Calu3 (cell line): ENCODE measurements around the gene HIPK1. TPM values are rescaled to one million over a fixed set of nuclear protein-coding genes. Genes with fewer than 3 reads are reported as not detected.

Experiments
- BruUV-seq: library from RNA; stranded (reverse); fragments of 400-500 nt; replicated peaks from 2 replicates; lab custom pipeline; 2021; lab: Mats Ljungman, UMichigan
- CTCF ChIA-PET: fragments of 300-600 bp; sonication (Branson Sonifier 250); formaldehyde crosslinking; loops from one replicate; lab custom pipeline; 2022; ENCODE audit warnings: antibody characterized with exemption; lab: Charles Lee
- DNase-seq: peaks from one replicate; pipeline ENCODE4 v3.0.0; 2022
- H3K27ac Mint-ChIP-seq: one replicate; pipeline ENCODE4 v1.8.0; 2022; ENCODE audit warnings: mixed read lengths; ENCODE audit not compliant: unreplicated experiment
- H3K27me3 Mint-ChIP-seq: one replicate; pipeline ENCODE4 v1.8.0; 2022; ENCODE audit warnings: mixed read lengths; ENCODE audit not compliant: unreplicated experiment
- H3K36me3 Mint-ChIP-seq: one replicate; pipeline ENCODE4 v1.8.0; 2022; ENCODE audit warnings: mild to moderate bottlenecking, moderate library complexity, mixed read lengths; ENCODE audit not compliant: insufficient read depth, unreplicated experiment
- H3K4me1 Mint-ChIP-seq: one replicate; pipeline ENCODE4 v1.8.0; 2022; ENCODE audit warnings: mild to moderate bottlenecking, low read depth, mixed read lengths; ENCODE audit not compliant: unreplicated experiment
- H3K4me3 Mint-ChIP-seq: one replicate; pipeline ENCODE4 v1.8.0; 2022; ENCODE audit warnings: mild to moderate bottlenecking, low read depth, moderate library complexity, mixed read lengths; ENCODE audit not compliant: unreplicated experiment
- H3K9me3 Mint-ChIP-seq: one replicate; pipeline ENCODE4 v1.8.0; 2022; ENCODE audit warnings: low read depth, mixed read lengths; ENCODE audit not compliant: unreplicated experiment
- CTCF ChIP-seq: fragments of 200-600 bp; IDR thresholded peaks from one replicate; pipeline ENCODE4 v1.8.0; 2022; ENCODE audit warnings: antibody characterized with exemption; ENCODE audit not compliant: unreplicated experiment
- intact Hi-C: fragments of 100-400 bp; cut with micrococcal nuclease; formaldehyde crosslinking; loops from one replicate; pipeline ENCODE4 v1.10.0; 2022; ENCODE audit not compliant: unreplicated experiment
- total RNA-seq: library from RNA; stranded (reverse); gene quantifications from 2 replicates; pipeline ENCODE4 v1.2.3, GENCODE V29; 2022

HIPK1 gene
- total RNA-seq, 1 experiment from 2014 or later: 42.7 TPM

DNA sequence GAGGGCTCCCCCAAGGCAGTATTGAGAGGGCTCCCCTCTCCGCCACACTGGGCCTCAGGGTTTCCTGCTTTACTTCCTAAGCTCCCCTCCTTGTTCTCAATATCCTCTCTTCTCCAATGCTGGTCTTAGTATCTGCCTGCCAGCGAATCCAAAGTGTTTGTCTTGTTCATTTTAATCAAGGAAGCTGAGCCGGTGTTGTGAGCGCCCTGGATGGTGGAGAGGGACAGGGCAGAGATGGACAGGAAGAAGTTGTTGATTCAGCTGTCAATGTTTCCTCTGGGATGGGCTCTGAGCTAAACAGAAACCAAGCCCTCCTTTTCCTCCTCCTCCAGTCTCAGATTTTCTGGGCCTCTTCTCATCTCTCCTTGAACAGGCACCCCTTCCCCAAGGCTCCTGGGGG, 55.6 kb downstream of the HIPK1 start:
- intact Hi-C loops: no loop called here
- Mint-ChIP-seq H3K36me3 (no peaks in the 10 kb centered on the region), H3K27ac (no peak overlapping the region), H3K27me3 (peaks cover 68% of the 10 kb centered on the region), H3K4me1 (no peaks in the 10 kb centered on the region), H3K4me3 (no peak overlapping the region), H3K9me3 (no peaks in the 10 kb centered on the region)
- CTCF ChIA-PET: no interaction called here
- no peak for TF ChIP-seq CTCF
- no peak for DNase-seq
- BruUV-seq: no TSS peak

DNA sequence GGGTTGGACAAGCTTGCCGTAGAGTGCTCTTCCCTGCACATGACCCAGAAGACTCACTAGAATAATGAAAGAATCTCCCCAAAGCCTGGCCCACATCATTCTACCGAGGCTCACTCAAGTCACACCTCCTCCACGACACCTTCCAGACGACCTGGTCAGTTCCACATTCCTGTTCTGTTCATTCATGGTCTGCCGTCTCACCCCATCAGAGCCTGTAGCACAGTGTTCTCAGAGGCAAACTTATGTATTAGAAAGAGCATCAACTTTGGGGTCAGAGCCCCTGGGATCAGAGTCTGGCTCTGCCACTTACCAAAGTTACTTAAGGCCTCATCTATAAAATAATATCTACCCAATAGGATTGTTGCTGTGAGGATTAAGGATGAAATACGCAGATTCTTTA, 57.7 kb downstream of the HIPK1 start:
- Mint-ChIP-seq H3K27ac (no peak overlapping the region), H3K27me3 (peaks cover 78% of the 10 kb centered on the region), H3K4me3 (no peak overlapping the region), H3K9me3 (no peaks in the 10 kb centered on the region), H3K36me3 (no peaks in the 10 kb centered on the region), H3K4me1 (no peaks in the 10 kb centered on the region)
- no peak for DNase-seq
- CTCF ChIA-PET: no interaction called here
- no peak for TF ChIP-seq CTCF
- intact Hi-C loops: no loop called here
- no TSS peak for BruUV-seq

DNA sequence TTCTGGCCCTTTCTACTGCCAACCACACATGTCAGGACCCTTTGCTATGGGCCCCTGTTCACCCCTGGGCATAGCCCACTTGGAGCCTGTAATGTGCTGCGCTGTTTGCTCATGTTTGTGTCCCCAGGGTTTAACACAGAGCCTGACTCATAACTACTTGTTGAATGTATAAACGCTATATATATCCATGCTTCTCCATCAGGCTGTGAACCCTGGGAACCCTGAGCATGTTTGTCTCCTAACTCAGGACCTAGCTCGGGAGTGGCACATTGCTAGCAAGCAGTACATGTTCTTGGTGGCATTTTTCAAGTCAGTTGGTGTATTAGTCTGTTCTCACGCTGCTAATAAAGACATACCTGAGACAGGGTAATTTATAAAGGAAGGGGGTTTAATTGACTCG, 58.1 kb downstream of the HIPK1 start:
- CTCF ChIA-PET: no interaction called here
- no peaks in the 10 kb centered on the region for H3K36me3 Mint-ChIP-seq
- intact Hi-C loops: no loop called here
- no peak overlapping the region for H3K4me3 Mint-ChIP-seq
- no peak for DNase-seq
- peaks cover 76% of the 10 kb centered on the region for H3K27me3 Mint-ChIP-seq
- H3K4me1 Mint-ChIP-seq: no peaks in the 10 kb centered on the region
- BruUV-seq: no TSS peak
- no peak overlapping the region for H3K27ac Mint-ChIP-seq
- no peak for TF ChIP-seq CTCF
- no peaks in the 10 kb centered on the region for H3K9me3 Mint-ChIP-seq

DNA sequence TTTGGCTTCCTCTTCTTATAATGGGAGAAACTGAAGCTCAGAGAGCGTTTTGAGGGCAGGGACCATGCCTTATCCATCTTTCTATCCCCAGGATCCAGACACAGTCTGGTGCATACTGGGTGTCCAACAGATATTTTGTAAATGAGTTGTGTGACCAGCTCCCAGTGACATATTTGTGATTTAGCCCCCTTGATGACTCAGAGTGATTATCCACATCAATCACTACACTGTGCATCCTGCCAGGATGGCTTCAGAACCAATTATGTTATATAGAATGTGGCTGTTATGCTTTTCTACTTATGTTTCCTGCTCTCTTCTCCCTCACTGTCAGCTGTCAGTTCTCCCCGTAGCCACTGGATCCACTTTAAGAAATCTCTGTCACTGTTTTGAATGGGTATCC, 61.4 kb downstream of the HIPK1 start:
- peaks cover 2% of the 10 kb centered on the region for H3K9me3 Mint-ChIP-seq
- H3K36me3 Mint-ChIP-seq: no peaks in the 10 kb centered on the region
- H3K4me1 Mint-ChIP-seq: no peaks in the 10 kb centered on the region
- no peak overlapping the region for H3K4me3 Mint-ChIP-seq
- TF ChIP-seq CTCF: no peak
- DNase-seq: no peak
- H3K27me3 Mint-ChIP-seq: peaks cover 61% of the 10 kb centered on the region
- intact Hi-C loops: no loop called here
- CTCF ChIA-PET: no interaction called here
- H3K27ac Mint-ChIP-seq: no peak overlapping the region
- BruUV-seq: no TSS peak
